Transverse colon (tissue), 4 donors: ENCODE measurements around the gene H2BK1.

Source experiments
- CTCF ChIP-seq, 5 experiments: fragments of 200-600 bp in 3 of 5; fragments of 450-650 bp in 2 of 5; sonication (generic) in 3 of 5; IDR thresholded peaks; 1 replicate in 2 of 5; 2 replicates in 3 of 5; pipeline ENCODE4 v1.5.1; 2016 to 2017; ENCODE audit warnings: antibody characterized with exemption in 5 of 5, inconsistent platforms in 3 of 5, mild to moderate bottlenecking in 2 of 5, moderate library complexity in 1 of 5
- EP300 ChIP-seq: sonication (generic); formaldehyde crosslinking; IDR thresholded peaks from one replicate; pipeline ENCODE4 v1.6.1; 2017; ENCODE audit warnings: antibody characterized with exemption, low read depth
- POLR2A ChIP-seq: fragments of 450-650 bp; IDR thresholded peaks from one replicate; pipeline ENCODE4 v1.6.1; 2016; ENCODE audit warnings: antibody characterized with exemption, mild to moderate bottlenecking, moderate library complexity
- POLR2AphosphoS5 ChIP-seq, 3 donors: sonication (generic); formaldehyde crosslinking; IDR thresholded peaks; one replicate each; pipeline ENCODE4 v1.6.1; 2016; ENCODE audit warnings: antibody characterized with exemption in 3 of 3

- TF ChIP-seq CTCF (IDR thresholded peaks at IDR 0.05) (no peak), POLR2A (no peak), EP300 (no peak), POLR2AphosphoS5 (IDR thresholded peaks at IDR 0.05) (no peak)
These were observed 45.1 kb upstream of the H2BK1 start for GRCh38 chr7:151255390-151255789.
